Heart right ventricle (tissue), 16 donors: ENCODE results near the gene OSBPL10. TPM values are rescaled to one million over a fixed set of nuclear protein-coding genes. Genes with fewer than 3 reads are reported as not detected.
A peak's percentile ranks its signal among the peaks of the same experiment; 100 is the strongest.

Experiments used
- ATAC-seq, 8 donors: fragments of 200-7000 bp; cut with Tn5 transposase; one replicate each; pipeline ENCODE4 v1.9.1; 2020; ENCODE audit warnings: mild to moderate bottlenecking in 8 of 8, moderate library complexity in 8 of 8, moderate number of reproducible peaks in 1 of 8
- DNase-seq, 2 donors: peaks; one replicate each; pipeline ENCODE4 v3.0.0-alpha.2; 2020
- H3K27ac ChIP-seq, 10 donors: fragments of 200-600 bp; sonication (generic) in 2 of 10; one replicate each; pipeline versions ENCODE4 v1.5.0 to v1.8.0; 2020 to 2022; ENCODE audit warnings: mild to moderate bottlenecking in 3 of 10
- H3K27me3 ChIP-seq, 7 donors: fragments of 200-600 bp; one replicate each; pipeline ENCODE4 v1.8.0; 2021 to 2022; ENCODE audit warnings: mild to moderate bottlenecking in 2 of 7
- H3K36me3 ChIP-seq, 9 donors: fragments of 200-600 bp; sonication (generic) in 1 of 9; one replicate each; pipeline versions ENCODE4 v1.5.0 to v1.8.0; 2020 to 2022; ENCODE audit warnings: mild to moderate bottlenecking in 2 of 9
- H3K4me1 ChIP-seq, 9 donors: fragments of 200-600 bp; sonication (generic) in 1 of 9; one replicate each; pipeline versions ENCODE4 v1.5.0 to v1.8.0; 2020 to 2022; ENCODE audit warnings: mild to moderate bottlenecking in 4 of 9
- H3K4me3 ChIP-seq, 10 donors: fragments of 200-600 bp; sonication (generic) in 2 of 10; one replicate each; pipeline versions ENCODE4 v1.5.0 to v1.8.0; 2020 to 2022; ENCODE audit warnings: mild to moderate bottlenecking in 7 of 10, moderate library complexity in 2 of 10
- H3K9me3 ChIP-seq, 11 donors: fragments of 200-600 bp in 10 of 11; sonication (generic) in 2 of 11; one replicate each; pipeline versions ENCODE4 v1.5.0 to v1.8.0; 2013 to 2022; ENCODE audit warnings: mild to moderate bottlenecking in 2 of 11, control low read depth in 1 of 11, moderate library complexity in 1 of 11
- WGBS, 2 donors: extraction: QIAGEN DNeasy Blood & Tissue Kit; methylation state at CpG; one replicate each; pipeline ENCODE4 v1.1.7; 2013; ENCODE audit warnings: inconsistent platforms in 1 of 2; 5-methylcytosine and 5-hydroxymethylcytosine counted together
- intact Hi-C, 10 donors: fragments of 100-400 bp; cut with DNase I; formaldehyde crosslinking; loops; one replicate each; pipeline versions ENCODE4 v1.11.1 to v1.14.2; 2022
- polyA plus RNA-seq, 2 donors: library from polyadenylated mRNA; stranded (reverse); fragments of 200-250 nt; gene quantifications; one replicate each; pipeline ENCODE4 v1.2.3, GENCODE V29; 2013
- total RNA-seq, 10 donors: library from RNA; stranded (reverse); fragmentation: NEBNext Ultra II Directional in 3 of 10; extraction: Animal tissue kit (Norgen Biotek cat#: 25700) in 3 of 10; gene quantifications; one replicate each; pipeline versions ENCODE4 v1.2.1 to v1.2.4, GENCODE V29; 2021 to 2023
- TF ChIP-seq, protein P1 (sequence below), 9 donors: fragments of 200-600 bp; sonication (generic) in 2 of 9; IDR thresholded peaks; one replicate each; pipeline versions ENCODE4 v1.5.0 to v1.8.0; 2021 to 2022; ENCODE audit warnings: antibody characterized with exemption in 9 of 9, mild to moderate bottlenecking in 5 of 9, moderate library complexity in 1 of 9
- donor health status: Arrhythmogenic right ventricular cardiomyopathy.
- donor health status: ischemic (EF 13 %, LVEDD 7.1; RV severe dilation, severe dysfunction).
- donor health status: healthy with polysubstance abuse.
- donor health status: DM: no; HTN: yes; CAD: no.
- donor health status: DM: no; HTN: no; CAD: no.
- donor health status: ischemic (EF 25% LVEDD 6.9; RV normal size, moderate dysfunction).
- donor health status: ischemic (EF 25% LVEDD 5.7; RV mildly dilated, moderate dysfunction).
- donor health status: healthy.
- donor health status: DM: yes; HTN: yes; CAD: no.
- donor health status: Ischemic cardiomyopathy.
- donor health status: ischemic (EF 35%, LVEDD 5.7; RV mildly dilated, moderate dysfunction).
- donor health status: nonischemic (EF 11% LVEDD 7.7; RV severe dilation, severe dysfunction).
- donor health status: DM: yes; HTN: yes; CAD: no.
- donor health status: PGD.
- donor health status: ischemic (EF 29% LVEDD 5.4; RV normal size, mild dysfunction).
- donor health status: nonischemic (EF 23%, LVEDD 6.1; RV moderate dilation, normal function).

Gene OSBPL10
- total and polyA plus RNA-seq, 12 donors = 1.2 to 8.5 (median 4.1) TPM

DNA sequence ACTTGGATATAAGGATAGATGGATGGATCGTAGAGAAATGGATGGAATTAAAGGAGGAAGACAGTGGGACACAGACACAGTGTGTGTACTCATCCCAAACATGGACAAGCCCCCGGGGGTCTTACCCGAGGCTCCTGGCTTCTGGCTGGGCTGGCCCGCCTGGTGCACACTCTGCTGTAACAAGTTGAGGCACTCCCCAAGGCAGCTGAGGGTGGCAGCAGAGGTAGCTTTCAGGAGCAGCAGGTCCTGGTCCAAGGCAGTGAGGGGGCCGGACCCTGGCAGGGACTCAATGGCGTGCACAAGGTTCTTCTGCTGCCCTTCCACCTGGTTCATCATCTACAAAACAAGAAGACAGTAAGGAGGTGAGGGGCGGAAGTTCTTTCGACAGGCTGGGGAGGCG, 233.3 kb downstream of the OSBPL10 start:
- no peak for ATAC-seq
- Histone ChIP-seq H3K9me3 (no peaks in the 10 kb centered on the region), H3K27me3 (no peaks in the 10 kb centered on the region), H3K4me3 (no peak overlapping the region), H3K27ac (no peak overlapping the region), H3K36me3 (no peaks in the 10 kb centered on the region), H3K4me1 (peaks cover 0 to 11% (median 0%) of the 10 kb centered on the region in 9 donors)
- DNase-seq = no peak
- TF ChIP-seq, protein P1, sequence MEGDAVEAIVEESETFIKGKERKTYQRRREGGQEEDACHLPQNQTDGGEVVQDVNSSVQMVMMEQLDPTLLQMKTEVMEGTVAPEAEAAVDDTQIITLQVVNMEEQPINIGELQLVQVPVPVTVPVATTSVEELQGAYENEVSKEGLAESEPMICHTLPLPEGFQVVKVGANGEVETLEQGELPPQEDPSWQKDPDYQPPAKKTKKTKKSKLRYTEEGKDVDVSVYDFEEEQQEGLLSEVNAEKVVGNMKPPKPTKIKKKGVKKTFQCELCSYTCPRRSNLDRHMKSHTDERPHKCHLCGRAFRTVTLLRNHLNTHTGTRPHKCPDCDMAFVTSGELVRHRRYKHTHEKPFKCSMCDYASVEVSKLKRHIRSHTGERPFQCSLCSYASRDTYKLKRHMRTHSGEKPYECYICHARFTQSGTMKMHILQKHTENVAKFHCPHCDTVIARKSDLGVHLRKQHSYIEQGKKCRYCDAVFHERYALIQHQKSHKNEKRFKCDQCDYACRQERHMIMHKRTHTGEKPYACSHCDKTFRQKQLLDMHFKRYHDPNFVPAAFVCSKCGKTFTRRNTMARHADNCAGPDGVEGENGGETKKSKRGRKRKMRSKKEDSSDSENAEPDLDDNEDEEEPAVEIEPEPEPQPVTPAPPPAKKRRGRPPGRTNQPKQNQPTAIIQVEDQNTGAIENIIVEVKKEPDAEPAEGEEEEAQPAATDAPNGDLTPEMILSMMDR (IDR thresholded peaks at IDR 0.05) = no peak
- WGBS, 2 donors = 94 to 95% methylated on average over 9 of the region's 9 CpGs
- intact Hi-C loops = no loop called here

DNA sequence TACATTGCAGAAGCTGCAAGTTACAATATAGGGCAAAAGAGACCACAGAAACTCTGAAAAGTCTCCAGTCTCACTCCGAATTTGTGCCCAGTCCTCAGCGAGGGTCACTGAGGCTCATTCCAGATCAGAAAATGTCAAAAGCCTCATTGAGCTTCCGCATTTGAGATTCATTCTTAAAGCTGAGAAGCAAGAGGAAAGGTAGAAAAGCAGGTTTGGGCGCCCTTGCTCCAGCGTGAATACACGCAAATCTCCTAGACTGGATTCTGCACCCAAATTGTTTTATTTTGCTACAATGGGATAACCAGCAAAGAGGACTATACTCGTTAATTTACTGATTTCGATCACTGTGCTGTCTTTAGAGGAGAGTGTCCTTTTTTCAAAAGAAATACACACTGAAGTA, 236.1 kb downstream of the OSBPL10 start:
- TF ChIP-seq, protein P1 (IDR thresholded peaks at IDR 0.05) = no peak
- Histone ChIP-seq H3K4me3 (no peak overlapping the region), H3K27ac (no peak overlapping the region), H3K9me3 (no peaks in the 10 kb centered on the region), H3K27me3 (no peaks in the 10 kb centered on the region), H3K36me3 (no peaks in the 10 kb centered on the region), H3K4me1 (peaks cover 0 to 11% (median 0%) of the 10 kb centered on the region in 9 donors)
- ATAC-seq = no peak
- 97 to 98% methylated on average over 8 of the region's 8 CpGs for WGBS, 2 donors
- intact Hi-C loops = no loop called here
- no peak for DNase-seq

DNA sequence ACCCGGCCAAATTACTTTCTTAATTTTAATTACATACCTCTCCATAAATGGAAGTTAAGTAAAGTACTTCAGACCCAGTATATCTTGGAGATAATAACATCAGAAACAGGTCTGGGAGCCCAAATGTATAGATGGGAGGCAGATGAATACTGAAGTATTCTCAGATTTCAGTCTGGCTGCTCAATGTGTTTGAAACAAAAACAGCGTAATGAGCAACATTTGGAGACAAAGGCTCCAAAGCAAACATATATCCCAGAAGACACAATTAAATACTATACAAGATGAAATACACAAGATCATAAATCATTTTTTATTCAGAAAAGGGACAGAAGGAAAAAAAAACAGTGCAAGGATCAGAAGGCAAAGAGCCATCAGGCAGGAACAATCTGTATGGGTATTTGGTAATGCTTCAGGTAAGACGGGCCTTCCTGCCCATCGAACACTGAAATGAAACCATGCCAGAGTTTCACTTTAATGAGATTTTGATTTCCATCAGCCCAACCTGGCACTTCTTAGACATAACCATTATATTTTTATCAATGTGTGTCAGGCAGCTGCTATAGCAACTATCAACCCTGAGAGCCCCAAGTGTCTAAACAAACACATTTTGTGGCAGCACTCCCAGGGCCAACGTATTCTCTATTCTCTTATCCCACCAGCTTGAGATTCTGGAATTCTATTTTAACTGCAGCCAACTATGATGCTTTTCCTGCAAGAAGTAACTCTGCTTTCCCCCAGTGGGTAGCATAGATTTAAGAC, 237.6 kb downstream of the OSBPL10 start:
- Histone ChIP-seq H3K36me3 (no peaks in the 10 kb centered on the region), H3K27me3 (no peaks in the 10 kb centered on the region), H3K27ac (no peak overlapping the region), H3K9me3 (no peaks in the 10 kb centered on the region), H3K4me1 (peaks cover 0 to 16% (median 0%) of the 10 kb centered on the region in 9 donors), H3K4me3 (no peak overlapping the region)
- WGBS, 2 donors = 53 to 68% methylated on average over 5 of the region's 5 CpGs
- TF ChIP-seq, protein P1 (IDR thresholded peaks at IDR 0.05) = no peak
- ATAC-seq = peak in 6 of 8 donors; percentile 67 to 90 (median 74)
- intact Hi-C loops = no loop called here
- DNase-seq = peak in 1 of 2 donors; percentile 23

DNA sequence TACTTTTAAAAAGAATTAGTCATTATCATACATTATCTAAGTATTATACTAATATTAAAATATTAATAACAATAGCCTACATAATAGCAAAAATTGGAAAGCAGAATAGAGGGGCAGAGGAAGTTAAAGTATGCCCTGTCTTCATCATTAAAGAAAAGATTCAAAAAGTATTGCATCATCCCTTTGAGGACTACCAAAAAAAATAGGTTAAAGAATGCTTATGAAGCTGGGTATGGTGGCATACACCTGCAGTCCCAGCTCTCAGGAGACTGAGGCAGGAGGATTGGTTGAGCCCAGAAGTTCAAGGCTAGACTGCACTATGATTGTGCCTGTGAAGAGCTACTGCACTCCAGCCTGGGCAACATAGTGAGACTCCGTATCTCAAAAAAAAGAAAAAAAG, 240.7 kb downstream of the OSBPL10 start:
- H3K4me3 ChIP-seq = no peak overlapping the region
- no peak overlapping the region for H3K27ac ChIP-seq
- no peaks in the 10 kb centered on the region for H3K36me3 ChIP-seq
- H3K9me3 ChIP-seq = no peaks in the 10 kb centered on the region
- TF ChIP-seq, protein P1 (IDR thresholded peaks at IDR 0.05) = no peak
- 100% methylated on average over 1 of the region's 1 CpG for WGBS, 2 donors
- H3K27me3 ChIP-seq = no peaks in the 10 kb centered on the region
- H3K4me1 ChIP-seq = peaks cover 0 to 19% (median 0%) of the 10 kb centered on the region in 9 donors
- DNase-seq (no peak), ATAC-seq (no peak)
- intact Hi-C loops = no loop called here
